Measurements from ENCODE around the gene TUBA3E. TPM values are rescaled to one million over a fixed set of nuclear protein-coding genes. Genes with fewer than 3 reads are reported as not detected.

Gene TUBA3E
- total RNA-seq, 2 experiments from 2014 or later = not detected

Other genes with a start within 250 kb of the TUBA3E start
- gene RAB6C, start 218.8 kb downstream of the TUBA3E start, total RNA-seq = under 1 TPM in 1 of 2 experiments, not detected in 1; 0.11 TPM
- not detected for gene POTEF, start 69.2 kb downstream of the TUBA3E start, total RNA-seq
- gene CCDC74B, start 53.3 kb downstream of the TUBA3E start, total RNA-seq = 1 to 10 TPM; 1.2 to 1.5 TPM
- gene SMPD4, start 16.8 kb downstream of the TUBA3E start, total RNA-seq = 10 to 100 TPM; 67.3 to 74.2 TPM
- 100 to 1,000 TPM; 400 to 434 TPM for gene MZT2B, start 16.2 kb downstream of the TUBA3E start, total RNA-seq
- 10 to 100 TPM; 64.9 to 65.8 TPM for gene IMP4, start 144.5 kb upstream of the TUBA3E start, total RNA-seq
- gene PTPN18, start 157.6 kb upstream of the TUBA3E start, total RNA-seq = 10 to 100 TPM; 57.7 to 64.5 TPM